ENCODE results near the gene LDOC1.

- TF ChIP-seq CTCF (IDR thresholded peaks at IDR 0.05): no peak
- no peak for TF ChIP-seq POLR2AphosphoS5 (IDR thresholded peaks at IDR 0.05)
- no peak for TF ChIP-seq POLR2A (IDR thresholded peaks at IDR 0.05)
These were observed 34.0 kb downstream of the LDOC1 start for GRCh38 chrX:141142946-141143345.
